Measurements from ENCODE around the gene HLA-DMA. TPM values are rescaled to one million over a fixed set of nuclear protein-coding genes. Genes with fewer than 3 reads are reported as not detected.
A peak's percentile ranks its signal among the peaks of the same experiment; 100 is the strongest.

The HLA-DMA gene
- total and polyA plus RNA-seq, 2 of the 13 experiments (the other 11 are each of a cell fraction or from before 2014, with no cell fraction given), result 0.70 to 0.71 TPM

- TF ChIP-seq ZBTB40 (IDR thresholded peaks at IDR 0.05) (no peak), ZBTB40 (CRISPR knock-in tag; IDR thresholded peaks at IDR 0.05) (0 out of 2 replicates have a peak, but pooled peaks have one; percentile 27), TFAP4 (IDR thresholded peaks at IDR 0.05; ENCODE audit: borderline replicate concordance, low read depth) (peak; percentile 44; the same call in 1 of the 2 replicates), ZNF569 (CRISPR knock-in tag; IDR thresholded peaks at IDR 0.05; ENCODE audit: borderline replicate concordance) (no peak; the same call in 1 of the 2 replicates), IRF1 (CRISPR knock-in tag; IDR thresholded peaks at IDR 0.05; ENCODE audit: low read depth) (no peak), HNRNPH1 (optimal IDR thresholded peaks at IDR 0.05; ENCODE audit: low read depth, low read length) (no peak), ARID2 (CRISPR knock-in tag; IDR thresholded peaks at IDR 0.05; ENCODE audit: borderline replicate concordance) (peak; percentile 14; the same call in 1 of the 2 replicates), ZNF598 (CRISPR knock-in tag; IDR thresholded peaks at IDR 0.05; ENCODE audit: borderline replicate concordance) (0 out of 2 replicates have a peak, but pooled peaks have one; percentile 23), SMAD9 (CRISPR knock-in tag; IDR thresholded peaks at IDR 0.05) (no peak), ZNF292 (CRISPR knock-in tag; IDR thresholded peaks at IDR 0.05; ENCODE audit: borderline replicate concordance, low read depth) (no peak), EEA1 (CRISPR knock-in tag; IDR thresholded peaks at IDR 0.05; ENCODE audit: borderline replicate concordance) (peak; percentile 60; the same call in 1 of the 2 replicates)
Measured at GRCh38 chr6:32972353-32973143, 19.7 kb upstream of the HLA-DMA start (continued).
